Endodermal cell (in vitro differentiated cells): Measurements from ENCODE around the gene ACVR1. TPM values are rescaled to one million over a fixed set of nuclear protein-coding genes. Genes with fewer than 3 reads are reported as not detected.

Source experiments
- DNase-seq: peaks from one replicate; pipeline ENCODE4 v3.0.0-alpha.2; 2017
- H3K27ac ChIP-seq: 2 replicates; pipeline ENCODE4 v1.5.1; 2013; ENCODE audit warnings: mild to moderate bottlenecking, low read depth, low read length, moderate library complexity
- H3K27me3 ChIP-seq: 2 replicates; pipeline ENCODE4 v1.6.1; 2013; ENCODE audit warnings: mild to moderate bottlenecking, low read length, moderate library complexity; ENCODE audit not compliant: insufficient read depth, control insufficient read depth, poor library complexity, severe bottlenecking
- H3K36me3 ChIP-seq: 2 replicates; pipeline ENCODE4 v1.7.0; 2013; ENCODE audit warnings: mild to moderate bottlenecking, low read length, moderate library complexity; ENCODE audit not compliant: control insufficient read depth, insufficient read depth
- H3K4me1 ChIP-seq: one replicate; pipeline ENCODE4 v1.7.0; 2013; ENCODE audit warnings: low read length; ENCODE audit not compliant: control insufficient read depth, insufficient read depth
- H3K4me3 ChIP-seq: 2 replicates; pipeline ENCODE4 v1.5.1; 2013; ENCODE audit warnings: mild to moderate bottlenecking, low read length, moderate library complexity
- H3K9ac ChIP-seq: 2 replicates; pipeline ENCODE4 v1.6.1; 2013; ENCODE audit warnings: mild to moderate bottlenecking, low read length, moderate library complexity; ENCODE audit not compliant: poor library complexity, severe bottlenecking; ENCODE audit errors: extremely low read depth
- H3K9me3 ChIP-seq: 2 replicates; pipeline ENCODE4 v1.6.1; 2013; ENCODE audit warnings: mild to moderate bottlenecking, low read length, moderate library complexity; ENCODE audit not compliant: control insufficient read depth
- H3K27ac Mint-ChIP-seq: 2 replicates; pipeline ENCODE4 v1.8.0; 2020; ENCODE audit warnings: mixed read lengths
- H3K27me3 Mint-ChIP-seq: 2 replicates; pipeline ENCODE4 v1.8.0; 2021; ENCODE audit warnings: mild to moderate bottlenecking, mixed read lengths; ENCODE audit not compliant: insufficient read depth
- H3K36me3 Mint-ChIP-seq: 2 replicates; pipeline ENCODE4 v1.8.0; 2020; ENCODE audit warnings: low read depth, mixed read lengths
- H3K4me1 Mint-ChIP-seq: 2 replicates; pipeline ENCODE4 v1.8.0; 2020; ENCODE audit warnings: mixed read lengths
- H3K4me3 Mint-ChIP-seq: 2 replicates; pipeline ENCODE4 v1.8.0; 2020; ENCODE audit warnings: mild to moderate bottlenecking, moderate library complexity, mixed read lengths
- H3K9me3 Mint-ChIP-seq: 2 replicates; pipeline ENCODE4 v1.8.0; 2020; ENCODE audit warnings: mild to moderate bottlenecking, mixed read lengths
- WGBS, 2 experiments: methylation state at CpG; one replicate each; pipeline versions ENCODE4 v1.1.5 to v1.1.7; 2013; ENCODE audit warnings: missing lambda C conversion rate in 2 of 2, mixed read lengths in 1 of 2; ENCODE audit not compliant: insufficient coverage in 1 of 2, insufficient read length in 1 of 2; 5-methylcytosine and 5-hydroxymethylcytosine counted together
- total RNA-seq, 2 donors: library from RNA; stranded (reverse); fragmentation: NEBNext Ultra II Directional in 1 of 2; extraction: Animal tissue kit (Norgen Biotek cat#: 25700) in 1 of 2; gene quantifications; 2 replicates in 1 of 2; 3 replicates in 1 of 2; pipeline ENCODE4 v1.2.1, GENCODE V29; 2021
- TF ChIP-seq, protein P1 (sequence below): fragments of 200-600 bp; sonication (generic); conservative IDR thresholded peaks from 2 replicates; pipeline ENCODE4 v1.5.0; 2021; ENCODE audit warnings: antibody characterized with exemption, mild to moderate bottlenecking

Gene ACVR1
- total RNA-seq, 2 donors from 2014 or later: 21.1 to 26.9 TPM

DNA sequence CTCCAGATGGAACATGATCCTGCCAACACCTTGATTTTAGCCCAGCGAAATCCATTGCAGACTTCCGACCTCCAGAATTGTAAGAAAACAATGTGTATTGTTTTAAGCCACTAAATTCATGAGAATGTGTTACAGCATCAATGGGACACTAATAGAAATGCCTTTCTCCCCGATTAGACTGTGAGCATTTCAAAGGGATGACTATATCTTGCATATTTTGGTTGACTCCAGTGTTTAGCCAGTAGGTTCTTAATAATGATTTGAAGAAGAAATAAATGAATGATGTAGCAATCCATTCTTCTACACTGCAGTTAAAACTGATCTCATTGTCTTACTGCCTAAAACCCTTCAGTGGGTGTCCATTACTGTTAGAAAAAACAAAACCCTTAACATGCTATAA, 180.1 kb downstream of the ACVR1 start:
- peaks cover 11% of the 10 kb centered on the region for H3K4me1 Mint-ChIP-seq
- no peak overlapping the region for H3K27ac Mint-ChIP-seq
- H3K9me3 Mint-ChIP-seq: peaks cover 3% of the 10 kb centered on the region
- TF ChIP-seq, protein P1, sequence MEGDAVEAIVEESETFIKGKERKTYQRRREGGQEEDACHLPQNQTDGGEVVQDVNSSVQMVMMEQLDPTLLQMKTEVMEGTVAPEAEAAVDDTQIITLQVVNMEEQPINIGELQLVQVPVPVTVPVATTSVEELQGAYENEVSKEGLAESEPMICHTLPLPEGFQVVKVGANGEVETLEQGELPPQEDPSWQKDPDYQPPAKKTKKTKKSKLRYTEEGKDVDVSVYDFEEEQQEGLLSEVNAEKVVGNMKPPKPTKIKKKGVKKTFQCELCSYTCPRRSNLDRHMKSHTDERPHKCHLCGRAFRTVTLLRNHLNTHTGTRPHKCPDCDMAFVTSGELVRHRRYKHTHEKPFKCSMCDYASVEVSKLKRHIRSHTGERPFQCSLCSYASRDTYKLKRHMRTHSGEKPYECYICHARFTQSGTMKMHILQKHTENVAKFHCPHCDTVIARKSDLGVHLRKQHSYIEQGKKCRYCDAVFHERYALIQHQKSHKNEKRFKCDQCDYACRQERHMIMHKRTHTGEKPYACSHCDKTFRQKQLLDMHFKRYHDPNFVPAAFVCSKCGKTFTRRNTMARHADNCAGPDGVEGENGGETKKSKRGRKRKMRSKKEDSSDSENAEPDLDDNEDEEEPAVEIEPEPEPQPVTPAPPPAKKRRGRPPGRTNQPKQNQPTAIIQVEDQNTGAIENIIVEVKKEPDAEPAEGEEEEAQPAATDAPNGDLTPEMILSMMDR: no peak
- Histone ChIP-seq H3K4me3 (no peak overlapping the region), H3K4me1 (no peaks in the 10 kb centered on the region), H3K36me3 (no peaks in the 10 kb centered on the region), H3K27ac (no peak overlapping the region), H3K9me3 (peaks cover under 1% of the 10 kb centered on the region), H3K9ac (no peak overlapping the region), H3K27me3 (peaks cover 69% of the 10 kb centered on the region)
- H3K36me3 Mint-ChIP-seq: peaks cover 2% of the 10 kb centered on the region
- H3K4me3 Mint-ChIP-seq: no peak overlapping the region
- 90 to 91% methylated on average over 3 of the region's 3 CpGs for WGBS, 2 experiments
- H3K27me3 Mint-ChIP-seq: peaks cover 93% of the 10 kb centered on the region
- no peak for DNase-seq

- TF ChIP-seq, protein P1: no peak
- Histone ChIP-seq H3K9me3 (no peaks in the 10 kb centered on the region), H3K27me3 (peaks cover 75% of the 10 kb centered on the region), H3K4me3 (no peak overlapping the region), H3K27ac (no peak overlapping the region), H3K36me3 (no peaks in the 10 kb centered on the region), H3K9ac (no peak overlapping the region), H3K4me1 (no peaks in the 10 kb centered on the region)
- Mint-ChIP-seq H3K4me1 (peaks cover 10% of the 10 kb centered on the region), H3K27me3 (peaks cover 96% of the 10 kb centered on the region), H3K9me3 (peaks cover 2% of the 10 kb centered on the region), H3K36me3 (no peaks in the 10 kb centered on the region), H3K27ac (no peak overlapping the region), H3K4me3 (no peak overlapping the region)
- DNase-seq: no peak
- 89 to 91% methylated on average over 1 to 2 of the region's 2 CpGs for WGBS, 2 experiments
These were observed 183.4 kb downstream of the ACVR1 start for GRCh38 chr2:157692768-157693167.

GRCh38 chr2:157691695-157692094, 184.4 kb downstream of the ACVR1 start:
- Histone ChIP-seq H3K4me3 (no peak overlapping the region), H3K9ac (no peak overlapping the region), H3K4me1 (no peaks in the 10 kb centered on the region), H3K9me3 (no peaks in the 10 kb centered on the region), H3K27ac (no peak overlapping the region), H3K27me3 (peaks cover 74% of the 10 kb centered on the region), H3K36me3 (no peaks in the 10 kb centered on the region)
- Mint-ChIP-seq H3K36me3 (no peaks in the 10 kb centered on the region), H3K4me1 (peaks cover 2% of the 10 kb centered on the region), H3K4me3 (no peak overlapping the region), H3K9me3 (peaks cover 2% of the 10 kb centered on the region), H3K27me3 (peaks cover 96% of the 10 kb centered on the region), H3K27ac (no peak overlapping the region)
- TF ChIP-seq, protein P1: no peak
- 90 to 100% methylated on average over 1 to 4 of the region's 4 CpGs for WGBS, 2 experiments
- no peak for DNase-seq
